ENCODE measurements around the gene CIB1.
"Not testable (repeated sequence)": the region's sequence is repeated elsewhere in the genome, so short reads cannot be mapped to it uniquely, and the experiment has no call there.

Gene CIB1

GRCh38 chr15:90260731-90261130 is 27.0 kb upstream of the CIB1 start:
- H3K27me3 ChIP-seq (ENCODE audit: insufficient read depth, low read length); H2AFZ ChIP-seq (ENCODE audit: low read depth, low read length); H3K36me3 ChIP-seq (ENCODE audit: insufficient read depth, low read length); H3K4me3 ChIP-seq (ENCODE audit: low read length); H3K4me1 ChIP-seq (ENCODE audit: insufficient read depth, low read length); H3K9me3 ChIP-seq (ENCODE audit: low read length): not testable (repeated sequence)

DNA sequence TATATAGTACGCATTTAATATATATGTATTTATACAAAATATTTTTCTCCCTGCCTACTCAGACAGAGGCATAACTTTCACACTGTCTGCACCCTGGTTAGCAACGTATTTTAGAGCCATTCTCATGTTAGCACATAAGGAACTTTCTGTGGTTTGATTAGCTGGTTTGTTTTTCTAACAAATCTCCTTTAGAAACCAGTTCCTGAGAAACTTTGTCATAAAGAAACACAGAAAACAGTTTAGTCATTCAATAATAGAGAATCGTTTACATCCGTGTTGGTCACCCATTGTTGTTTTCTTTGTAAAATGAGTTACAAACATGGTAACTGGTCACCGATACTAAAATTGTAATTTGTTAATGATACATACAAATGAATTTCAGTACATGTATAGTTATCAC is 25.8 kb upstream of the CIB1 start:
- Histone ChIP-seq H3K27me3 (ENCODE audit: insufficient read depth, low read length) (no peaks in the 10 kb centered on the region), H3K4me3 (ENCODE audit: low read length) (no peak overlapping the region), H3K9me3 (ENCODE audit: low read length) (no peaks in the 10 kb centered on the region), H3K36me3 (ENCODE audit: insufficient read depth, low read length) (no peaks in the 10 kb centered on the region), H2AFZ (ENCODE audit: low read depth, low read length) (no peak overlapping the region), H3K4me1 (ENCODE audit: insufficient read depth, low read length) (peaks cover 4% of the 10 kb centered on the region)

- no peak overlapping the region for H3K4me3 ChIP-seq (ENCODE audit: low read length)
- H2AFZ ChIP-seq (ENCODE audit: low read depth, low read length) = no peak overlapping the region
- no peaks in the 10 kb centered on the region for H3K27me3 ChIP-seq (ENCODE audit: insufficient read depth, low read length)
- no peaks in the 10 kb centered on the region for H3K4me1 ChIP-seq (ENCODE audit: insufficient read depth, low read length)
- H3K9me3 ChIP-seq (ENCODE audit: low read length) = no peaks in the 10 kb centered on the region
- H3K36me3 ChIP-seq (ENCODE audit: insufficient read depth, low read length) = no peaks in the 10 kb centered on the region
Observed at GRCh38 chr15:90257776-90258175, 24.0 kb upstream of the CIB1 start.

DNA sequence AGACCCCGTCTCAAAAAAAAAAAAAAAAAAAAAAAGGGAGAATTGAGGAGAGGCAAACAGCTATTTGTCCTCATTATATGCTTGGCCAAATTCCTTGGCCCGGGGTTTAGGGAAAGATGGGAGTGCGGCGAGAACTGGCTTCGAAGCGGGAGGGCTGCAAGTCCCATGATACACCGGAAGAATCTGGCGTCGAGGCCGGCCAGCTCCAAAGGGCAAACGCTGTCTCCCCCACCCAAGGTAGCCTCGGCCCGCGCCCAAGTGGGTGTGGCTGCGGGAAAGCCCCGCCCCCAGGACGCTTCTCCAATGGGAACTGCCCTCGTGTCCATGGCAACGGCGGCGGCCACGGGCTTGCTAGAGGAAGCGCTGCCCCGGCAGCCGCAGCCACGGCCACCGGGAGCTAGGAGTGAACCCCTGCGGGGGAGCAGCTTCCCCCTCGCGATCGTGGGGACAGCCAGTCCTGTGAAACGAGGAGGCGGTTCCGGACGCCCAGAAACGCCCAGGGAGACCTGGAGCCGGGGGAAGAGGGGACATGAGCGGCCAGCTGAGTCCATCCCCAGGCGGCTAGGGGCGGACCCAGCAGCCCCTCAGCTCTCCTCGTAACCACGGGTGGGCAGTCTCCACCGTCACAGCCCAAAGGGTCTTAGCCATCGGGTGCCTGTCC is 15.6 kb upstream of the CIB1 start, which contains the start of gene TTLL13:
TSS of gene TTLL13 (plus strand) at position 354 of the 661 bp plus-strand sequence. CDS start 1,075 bp downstream, outside the sequence.
- Histone ChIP-seq H3K36me3 (ENCODE audit: insufficient read depth, low read length) (no peaks in the 10 kb centered on the region), H3K4me1 (ENCODE audit: insufficient read depth, low read length) (peaks cover 2% of the 10 kb centered on the region), H3K27me3 (ENCODE audit: insufficient read depth, low read length) (no peaks in the 10 kb centered on the region), H3K9me3 (ENCODE audit: low read length) (no peaks in the 10 kb centered on the region), H2AFZ (ENCODE audit: low read depth, low read length) (peak within 1 kb of the TSS; percentile 89), H3K4me3 (ENCODE audit: low read length) (peak within 1 kb of the TSS; percentile 81)

DNA sequence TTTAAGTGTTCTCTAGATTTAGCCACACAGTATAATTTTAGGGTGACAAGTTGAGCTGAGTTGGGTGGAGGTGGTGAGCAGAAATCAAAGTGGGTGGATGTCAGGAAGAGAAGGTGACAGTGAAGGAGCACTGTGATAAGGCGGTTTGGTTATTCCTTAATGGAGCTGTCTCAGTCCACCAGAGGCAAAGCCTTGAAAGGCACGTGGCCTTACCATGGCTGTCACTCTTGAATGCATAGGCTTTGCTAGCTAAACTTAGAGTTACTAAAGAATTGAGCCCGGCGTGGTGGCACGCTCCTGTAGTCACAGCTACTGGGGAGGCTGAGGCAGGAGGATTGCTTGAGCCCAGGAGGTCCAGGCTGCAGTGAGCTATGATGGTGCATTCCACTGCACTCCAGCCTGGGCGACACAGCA is 15.1 kb upstream of the CIB1 start:
- Histone ChIP-seq H3K36me3 (ENCODE audit: insufficient read depth, low read length) (no peaks in the 10 kb centered on the region), H3K27me3 (ENCODE audit: insufficient read depth, low read length) (no peaks in the 10 kb centered on the region), H3K4me1 (ENCODE audit: insufficient read depth, low read length) (peaks cover 2% of the 10 kb centered on the region), H2AFZ (ENCODE audit: low read depth, low read length) (peak overlapping the region; percentile 89), H3K4me3 (ENCODE audit: low read length) (peak overlapping the region; percentile 81), H3K9me3 (ENCODE audit: low read length) (no peaks in the 10 kb centered on the region)

DNA sequence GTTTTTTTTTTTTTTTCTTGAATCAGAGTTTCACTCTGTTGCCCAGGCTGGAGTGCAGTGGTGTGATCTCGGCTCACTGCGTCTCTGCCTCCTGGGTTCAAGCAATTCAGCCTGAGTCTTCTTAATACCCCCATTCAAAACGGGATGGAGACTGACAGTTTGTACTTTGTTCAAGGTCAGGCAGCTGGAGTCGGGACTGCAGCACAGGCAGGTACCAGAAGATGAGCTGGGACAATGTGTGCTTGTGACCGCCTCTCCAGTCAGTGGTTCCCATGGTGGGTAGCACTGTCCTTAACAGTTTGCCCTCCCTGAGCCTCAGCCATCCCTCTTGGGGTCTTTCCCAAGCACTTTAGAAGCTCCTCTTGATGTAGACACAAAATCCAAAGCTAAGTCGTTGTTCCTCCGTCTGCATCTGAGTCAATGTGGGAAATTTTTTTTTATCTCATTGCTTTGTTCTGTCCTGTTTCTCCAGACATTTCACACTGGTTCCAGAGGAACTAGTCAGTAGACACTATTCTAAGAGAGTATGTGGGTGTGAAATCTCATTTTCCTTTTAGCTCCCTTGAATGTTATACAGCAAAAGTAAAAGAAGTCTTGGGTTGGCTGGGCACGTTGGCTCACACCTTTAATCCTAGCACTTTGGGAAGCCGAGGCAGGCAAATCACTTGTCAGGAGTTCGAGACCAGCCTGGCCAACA is 10.3 kb upstream of the CIB1 start:
- no peak overlapping the region for H3K4me3 ChIP-seq (ENCODE audit: low read length)

DNA sequence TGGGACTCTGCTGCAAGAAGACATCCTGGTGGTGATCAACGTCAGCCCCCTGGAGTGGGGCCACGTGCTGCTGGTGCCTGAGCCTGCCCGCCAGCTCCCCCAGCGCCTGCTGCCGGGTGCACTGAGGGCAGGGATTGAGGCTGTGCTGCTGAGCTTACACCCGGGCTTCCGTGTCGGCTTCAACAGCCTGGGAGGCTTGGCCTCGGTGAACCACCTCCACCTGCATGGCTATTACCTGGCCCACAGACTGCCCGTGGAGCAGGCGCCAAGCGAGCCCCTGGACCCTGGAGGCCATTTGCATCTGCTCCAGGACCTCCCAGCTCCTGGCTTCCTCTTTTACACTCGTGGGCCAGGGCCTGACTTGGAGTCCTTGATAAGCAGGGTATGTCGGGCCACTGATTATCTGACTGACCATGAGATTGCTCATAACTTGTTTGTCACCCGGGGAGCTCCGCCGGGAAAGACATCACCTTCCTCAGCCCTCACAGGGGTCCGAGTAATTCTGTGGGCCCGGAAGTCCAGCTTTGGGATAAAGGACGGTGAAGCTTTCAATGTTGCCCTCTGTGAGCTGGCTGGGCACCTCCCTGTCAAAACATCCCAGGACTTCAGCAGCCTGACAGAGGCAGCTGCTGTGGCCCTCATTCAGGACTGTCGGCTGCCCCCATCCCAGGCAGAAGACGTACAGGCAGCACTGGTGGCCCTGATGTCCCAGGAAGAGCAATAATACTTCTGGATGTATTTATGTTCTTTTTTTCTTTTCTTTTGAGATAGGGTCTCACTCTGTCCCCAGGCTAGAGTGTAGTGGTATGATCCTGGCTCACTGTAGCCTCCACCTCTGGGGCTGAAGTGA is 7.8 kb upstream of the CIB1 start:
- Histone ChIP-seq H3K27me3 (ENCODE audit: insufficient read depth, low read length) (no peaks in the 10 kb centered on the region), H3K36me3 (ENCODE audit: insufficient read depth, low read length) (peaks cover 3% of the 10 kb centered on the region), H2AFZ (ENCODE audit: low read depth, low read length) (no peak overlapping the region), H3K4me3 (ENCODE audit: low read length) (no peak overlapping the region), H3K9me3 (ENCODE audit: low read length) (no peaks in the 10 kb centered on the region), H3K4me1 (ENCODE audit: insufficient read depth, low read length) (no peaks in the 10 kb centered on the region)

More for the DNA sequence above, 10.3 kb upstream of the CIB1 start:
- no peaks in the 10 kb centered on the region for H3K36me3 ChIP-seq (ENCODE audit: insufficient read depth, low read length)
- H3K4me1 ChIP-seq (ENCODE audit: insufficient read depth, low read length) = no peaks in the 10 kb centered on the region
- no peaks in the 10 kb centered on the region for H3K9me3 ChIP-seq (ENCODE audit: low read length)
- H3K27me3 ChIP-seq (ENCODE audit: insufficient read depth, low read length) = no peaks in the 10 kb centered on the region
- H2AFZ ChIP-seq (ENCODE audit: low read depth, low read length) = no peak overlapping the region

DNA sequence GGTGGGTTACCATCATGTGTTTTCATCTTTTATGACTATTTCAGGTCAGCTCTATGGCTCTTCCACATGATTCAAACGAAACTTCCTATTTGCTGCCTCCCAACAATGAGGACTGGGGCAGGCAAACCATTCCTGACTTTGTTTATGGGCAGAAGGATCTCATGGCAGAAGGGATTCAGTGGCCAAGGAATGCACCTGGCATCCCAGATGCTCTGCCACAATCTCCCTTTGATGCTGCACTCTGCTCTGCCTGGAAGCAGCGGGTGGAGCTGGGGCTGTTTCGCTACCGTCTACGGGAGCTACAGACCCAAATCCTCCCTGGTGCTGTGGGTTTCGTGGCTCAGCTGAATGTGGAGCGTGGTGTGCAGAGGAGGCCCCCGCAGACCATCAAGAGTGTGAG is 7.1 kb upstream of the CIB1 start:
- no peak overlapping the region for H3K4me3 ChIP-seq (ENCODE audit: low read length)

GRCh38 chr15:90239371-90239770 is 5.6 kb upstream of the CIB1 start:
- Histone ChIP-seq H3K4me3 (ENCODE audit: low read length) (no peak overlapping the region), H3K9me3 (ENCODE audit: low read length) (no peaks in the 10 kb centered on the region), H3K4me1 (ENCODE audit: insufficient read depth, low read length) (peaks cover 3% of the 10 kb centered on the region), H2AFZ (ENCODE audit: low read depth, low read length) (no peak overlapping the region), H3K27me3 (ENCODE audit: insufficient read depth, low read length) (no peaks in the 10 kb centered on the region), H3K36me3 (ENCODE audit: insufficient read depth, low read length) (peaks cover 3% of the 10 kb centered on the region)

More for the DNA sequence above, 7.1 kb upstream of the CIB1 start:
- Histone ChIP-seq H3K27me3 (ENCODE audit: insufficient read depth, low read length) (no peaks in the 10 kb centered on the region), H3K9me3 (ENCODE audit: low read length) (no peaks in the 10 kb centered on the region), H2AFZ (ENCODE audit: low read depth, low read length) (no peak overlapping the region), H3K36me3 (ENCODE audit: insufficient read depth, low read length) (peaks cover 3% of the 10 kb centered on the region), H3K4me1 (ENCODE audit: insufficient read depth, low read length) (no peaks in the 10 kb centered on the region)

GRCh38 chr15:90234096-90234988 is 601 bp upstream of the CIB1 start, which contains the start of gene GDPGP1:
TSS of gene GDPGP1 (plus strand) at chr15:90234209. CDS start at chr15:90240909, 6,700 bp downstream.
- peak within 1 kb of the TSS; percentile 90 for H2AFZ ChIP-seq (ENCODE audit: low read depth, low read length)
- no peaks in the 10 kb centered on the region for H3K9me3 ChIP-seq (ENCODE audit: low read length)
- H3K36me3 ChIP-seq (ENCODE audit: insufficient read depth, low read length) = peaks cover 19% of the 10 kb centered on the region
- H3K4me1 ChIP-seq (ENCODE audit: insufficient read depth, low read length) = peaks cover 8% of the 10 kb centered on the region
- no peaks in the 10 kb centered on the region for H3K27me3 ChIP-seq (ENCODE audit: insufficient read depth, low read length)
- H3K4me3 ChIP-seq (ENCODE audit: low read length) = peak within 1 kb of the TSS; percentile 90

- Histone ChIP-seq H3K36me3 (ENCODE audit: insufficient read depth, low read length) (peaks cover 27% of the 10 kb centered on the region), H3K9me3 (ENCODE audit: low read length) (no peaks in the 10 kb centered on the region)
Observed at GRCh38 chr15:90232941-90233386, 777 bp downstream of the CIB1 start.

DNA sequence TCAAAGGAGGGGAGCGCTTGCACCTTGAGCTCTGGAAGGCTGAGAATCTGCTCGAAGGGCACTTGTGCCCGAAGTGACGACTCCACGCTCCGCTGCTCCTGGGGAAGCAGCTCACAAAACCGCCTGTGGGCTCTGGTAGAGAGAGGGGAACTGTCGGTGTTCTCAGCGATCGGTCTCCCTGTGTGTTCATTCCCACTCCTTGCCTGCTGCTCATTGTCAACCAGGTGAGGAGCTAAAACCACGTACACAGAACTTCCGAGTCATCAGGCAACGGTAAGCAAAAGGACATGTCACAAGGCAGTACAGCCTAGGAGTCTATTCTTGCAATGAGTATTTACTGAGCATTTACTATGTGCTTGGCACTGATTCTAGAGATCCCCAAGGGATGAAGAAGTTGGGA is 1.5 kb downstream of the CIB1 start:
- Histone ChIP-seq H2AFZ (ENCODE audit: low read depth, low read length) (no peak overlapping the region), H3K4me3 (ENCODE audit: low read length) (no peak overlapping the region), H3K4me1 (ENCODE audit: insufficient read depth, low read length) (peaks cover 8% of the 10 kb centered on the region), H3K27me3 (ENCODE audit: insufficient read depth, low read length) (no peaks in the 10 kb centered on the region), H3K9me3 (ENCODE audit: low read length) (no peaks in the 10 kb centered on the region), H3K36me3 (ENCODE audit: insufficient read depth, low read length) (peaks cover 34% of the 10 kb centered on the region)

More at GRCh38 chr15:90232941-90233386, 777 bp downstream of the CIB1 start:
- peak overlapping the region; percentile 90 for H3K4me3 ChIP-seq (ENCODE audit: low read length)
- H3K27me3 ChIP-seq (ENCODE audit: insufficient read depth, low read length) = no peaks in the 10 kb centered on the region
- H2AFZ ChIP-seq (ENCODE audit: low read depth, low read length) = peak overlapping the region; percentile 90
- peaks cover 8% of the 10 kb centered on the region for H3K4me1 ChIP-seq (ENCODE audit: insufficient read depth, low read length)

Data from neuron (in vitro differentiated cells).